ENCODE results near the gene VSIG4. TPM values are rescaled to one million over a fixed set of nuclear protein-coding genes. Genes with fewer than 3 reads are reported as not detected.

Gene VSIG4
- total RNA-seq, 2 experiments from 2014 or later: not detected

DNA sequence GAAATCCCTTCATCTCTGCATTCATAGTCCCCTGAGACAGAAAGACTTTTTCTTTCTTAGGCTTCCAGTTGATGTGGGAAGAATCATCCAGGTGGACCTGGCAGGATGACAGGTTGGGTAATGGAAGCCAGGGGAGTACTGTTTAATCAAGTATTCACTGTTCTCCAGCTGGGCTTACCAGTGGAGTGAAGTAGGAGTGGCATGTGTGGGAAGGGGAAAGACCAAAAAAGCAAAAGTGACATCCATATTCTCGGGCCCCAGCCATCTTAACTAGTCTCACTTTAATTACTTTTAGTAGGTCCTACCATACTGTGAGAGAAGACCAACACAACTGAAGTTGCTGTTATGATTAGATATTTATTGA, 18.5 kb downstream of the VSIG4 start:
- Mint-ChIP-seq H3K27ac (peak overlapping the region; percentile 67), H3K36me3 (ENCODE audit: low read depth) (peaks cover 36% of the 10 kb centered on the region), H3K4me3 (no peak overlapping the region), H3K9me3 (no peaks in the 10 kb centered on the region), H3K27me3 (no peaks in the 10 kb centered on the region), H3K4me1 (peaks cover 60% of the 10 kb centered on the region)
- no peak for DNase-seq
- ChIA-PET POLR2A (no interaction called here), CTCF (interaction anchor here (1.0 to 1.1 kb wide), 2 partner anchors 299 to 439 kb away, joined by 3 to 4 read pairs; no protein-coding TSS in a partner anchor)

DNA sequence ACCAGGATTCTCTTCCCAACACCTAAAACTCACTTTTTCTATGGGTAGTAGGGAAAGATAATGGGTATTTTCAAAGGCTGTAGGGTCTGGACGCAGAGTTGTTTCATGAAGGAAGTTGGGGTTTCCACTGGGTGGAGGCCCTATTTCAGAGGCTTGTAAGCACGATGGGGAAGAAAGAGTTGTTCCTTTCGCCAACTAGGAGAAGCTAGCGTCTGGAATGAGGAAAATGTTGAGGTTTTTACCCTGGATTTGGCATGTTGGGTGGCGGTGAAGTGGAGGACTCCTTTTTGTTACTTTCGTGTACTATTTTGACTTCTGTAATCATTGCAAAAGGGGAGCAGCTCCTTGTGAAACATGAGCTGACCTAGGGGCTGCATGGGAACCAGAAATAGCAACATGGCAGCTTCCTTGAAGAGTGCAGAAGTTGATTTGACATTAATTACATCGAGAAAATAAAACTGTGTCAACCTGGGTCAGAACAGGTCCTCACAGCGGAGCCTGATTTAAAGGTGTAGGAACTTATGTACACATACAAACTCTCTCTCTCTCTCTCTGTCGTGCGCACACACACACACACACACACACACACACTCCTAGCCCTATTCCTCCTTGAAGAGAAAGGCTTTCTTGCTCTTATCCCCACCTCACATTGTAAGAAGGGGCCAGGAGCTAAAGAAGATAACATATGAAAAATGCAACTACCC, 19.1 kb downstream of the VSIG4 start:
- POLR2A ChIA-PET: interaction anchor here (0.8 kb wide), 1 partner anchor 92 kb away, joined by 3 read pairs; no protein-coding TSS in a partner anchor
- DNase-seq: no peak
- Mint-ChIP-seq H3K4me3 (no peak overlapping the region), H3K9me3 (no peaks in the 10 kb centered on the region), H3K27me3 (no peaks in the 10 kb centered on the region), H3K4me1 (peaks cover 64% of the 10 kb centered on the region), H3K36me3 (ENCODE audit: low read depth) (peaks cover 37% of the 10 kb centered on the region), H3K27ac (peak overlapping the region; percentile 67)
- CTCF ChIA-PET: interaction anchor here (1.0 to 1.1 kb wide), 2 partner anchors 10 to 439 kb away, joined by 4 read pairs; no protein-coding TSS in a partner anchor

DNA sequence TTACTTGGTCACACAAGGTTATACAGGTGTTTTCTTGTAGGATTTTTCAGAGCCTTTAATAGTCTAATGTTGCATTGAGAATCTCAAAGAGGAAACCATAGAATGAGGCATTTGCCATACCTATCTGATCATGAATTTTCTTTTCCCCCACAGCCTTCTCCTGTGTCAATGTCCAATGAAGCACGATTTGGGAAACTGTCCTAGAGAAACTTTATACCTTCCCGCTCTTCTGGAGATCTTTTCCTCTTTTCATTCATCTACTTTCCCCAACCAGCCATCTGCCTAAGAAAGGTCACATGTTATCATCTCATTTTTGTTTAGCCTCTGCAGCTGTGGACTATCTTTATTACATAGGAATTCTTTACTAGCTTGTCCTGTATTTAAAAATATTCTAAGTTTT, 19.9 kb downstream of the VSIG4 start:
- H3K4me3 Mint-ChIP-seq: no peak overlapping the region
- H3K27me3 Mint-ChIP-seq: no peaks in the 10 kb centered on the region
- ChIA-PET POLR2A (no interaction called here), CTCF (interaction anchor here (1.1 kb wide), 1 partner anchor 11 kb away, joined by 4 read pairs; no protein-coding TSS in a partner anchor)
- H3K27ac Mint-ChIP-seq: no peak overlapping the region
- no peaks in the 10 kb centered on the region for H3K9me3 Mint-ChIP-seq
- no peak for DNase-seq
- peaks cover 37% of the 10 kb centered on the region for H3K36me3 Mint-ChIP-seq (ENCODE audit: low read depth)
- peaks cover 69% of the 10 kb centered on the region for H3K4me1 Mint-ChIP-seq

DNA sequence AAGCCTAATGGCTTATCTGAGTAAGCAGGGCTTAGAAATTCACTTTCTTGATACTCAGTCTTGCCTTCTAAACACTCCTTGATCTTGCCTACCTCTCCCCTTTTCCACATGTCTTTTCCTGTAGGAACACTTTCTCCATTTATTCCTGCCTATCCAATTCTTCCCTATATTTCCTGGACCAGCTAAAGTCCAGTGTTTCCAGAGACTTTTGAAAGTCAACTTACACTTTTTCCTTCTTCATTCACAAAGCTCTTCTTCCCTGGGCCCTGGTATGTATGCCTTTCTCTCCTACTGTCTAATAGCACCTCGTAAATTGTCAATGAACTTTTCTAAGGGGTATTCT, 20.6 kb downstream of the VSIG4 start:
- Mint-ChIP-seq H3K4me3 (no peak overlapping the region), H3K4me1 (peaks cover 76% of the 10 kb centered on the region), H3K27ac (no peak overlapping the region), H3K9me3 (no peaks in the 10 kb centered on the region), H3K36me3 (ENCODE audit: low read depth) (peaks cover 37% of the 10 kb centered on the region), H3K27me3 (no peaks in the 10 kb centered on the region)
- no peak for DNase-seq
- ChIA-PET CTCF (no interaction called here), POLR2A (no interaction called here)

DNA sequence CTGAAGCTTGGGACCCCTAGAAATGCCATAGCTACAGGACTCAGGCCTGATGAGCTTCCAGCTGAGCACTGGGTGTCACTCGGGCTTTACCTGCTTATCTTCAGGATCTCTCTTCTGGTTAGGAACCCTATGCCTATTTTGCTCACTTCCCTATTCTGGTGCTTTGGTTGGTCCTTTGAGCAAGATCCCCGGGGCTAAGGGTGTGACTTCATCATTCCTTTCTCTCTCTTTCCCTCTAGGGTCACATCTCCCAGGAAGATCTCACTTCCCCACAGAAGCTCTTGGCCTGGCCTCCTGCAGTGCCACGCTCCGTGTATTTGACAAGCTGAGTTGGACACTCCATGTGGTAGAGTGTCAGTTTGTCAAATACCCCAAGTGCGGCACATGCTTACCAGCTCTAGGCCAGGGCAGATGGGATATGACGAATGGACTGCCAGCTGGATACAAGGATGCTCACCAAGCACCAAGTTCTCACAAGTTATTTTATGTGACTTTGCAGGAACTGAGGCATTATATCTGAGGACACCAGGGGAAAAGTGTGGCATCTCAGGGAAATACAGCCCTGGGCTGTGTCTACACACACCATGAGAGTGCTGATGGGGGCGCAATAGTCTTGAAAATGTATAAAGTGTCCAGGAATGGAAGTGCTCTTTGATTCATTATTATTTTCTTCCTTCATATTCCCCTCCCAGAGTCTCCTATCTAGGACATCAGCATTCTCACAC, 21.1 kb downstream of the VSIG4 start:
- POLR2A ChIA-PET: interaction anchor here (1.3 to 1.6 kb wide), 3 partner anchors 13 to 350 kb away, joined by 3 to 6 read pairs (median 4); no protein-coding TSS in a partner anchor
- CTCF ChIA-PET: interaction anchor here (1.9 to 2.2 kb wide), 2 partner anchors 12 to 32 kb away, joined by 6 to 10 read pairs; no protein-coding TSS in a partner anchor
- H3K36me3 Mint-ChIP-seq (ENCODE audit: low read depth): peaks cover 38% of the 10 kb centered on the region
- H3K4me1 Mint-ChIP-seq: peaks cover 81% of the 10 kb centered on the region
- no peak overlapping the region for H3K27ac Mint-ChIP-seq
- H3K9me3 Mint-ChIP-seq: no peaks in the 10 kb centered on the region
- no peak for DNase-seq
- no peak overlapping the region for H3K4me3 Mint-ChIP-seq
- no peaks in the 10 kb centered on the region for H3K27me3 Mint-ChIP-seq

DNA sequence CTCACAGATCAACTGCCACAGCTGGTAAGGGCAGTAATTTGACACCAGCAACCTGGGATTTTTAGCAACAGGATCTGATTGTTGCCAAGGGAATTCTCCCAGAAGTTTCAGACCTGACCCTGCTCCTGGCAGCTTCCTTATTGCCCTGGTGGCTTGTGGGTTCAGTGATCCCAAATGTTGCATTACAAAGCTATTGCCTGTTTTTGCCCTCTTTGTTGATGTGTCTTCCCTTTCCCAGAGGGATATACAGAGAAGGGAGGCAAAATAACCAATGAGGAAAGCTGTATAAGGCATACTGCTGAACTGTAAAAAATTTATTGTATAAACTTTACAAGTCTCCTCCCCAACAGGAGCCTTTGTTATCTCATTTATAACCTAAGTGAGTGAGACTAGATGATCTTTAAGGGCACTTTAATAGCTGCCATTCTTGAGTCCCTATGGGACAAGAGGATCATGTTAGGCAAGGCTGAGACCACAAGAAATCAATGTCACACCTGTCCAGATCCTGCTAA, 22.2 kb downstream of the VSIG4 start:
- Mint-ChIP-seq H3K4me3 (peak overlapping the region; percentile 68), H3K9me3 (no peaks in the 10 kb centered on the region), H3K27me3 (no peaks in the 10 kb centered on the region), H3K4me1 (peaks cover 89% of the 10 kb centered on the region), H3K36me3 (ENCODE audit: low read depth) (peaks cover 42% of the 10 kb centered on the region), H3K27ac (peak overlapping the region; percentile 85)
- POLR2A ChIA-PET: interaction anchor here (0.9 to 1.7 kb wide), 5 partner anchors 9 to 349 kb away, joined by 3 to 6 read pairs (median 4); no protein-coding TSS in a partner anchor
- DNase-seq: no peak
- CTCF ChIA-PET: interaction anchor here (1.9 to 2.2 kb wide), 2 partner anchors 13 to 31 kb away, joined by 6 to 10 read pairs; no protein-coding TSS in a partner anchor

DNA sequence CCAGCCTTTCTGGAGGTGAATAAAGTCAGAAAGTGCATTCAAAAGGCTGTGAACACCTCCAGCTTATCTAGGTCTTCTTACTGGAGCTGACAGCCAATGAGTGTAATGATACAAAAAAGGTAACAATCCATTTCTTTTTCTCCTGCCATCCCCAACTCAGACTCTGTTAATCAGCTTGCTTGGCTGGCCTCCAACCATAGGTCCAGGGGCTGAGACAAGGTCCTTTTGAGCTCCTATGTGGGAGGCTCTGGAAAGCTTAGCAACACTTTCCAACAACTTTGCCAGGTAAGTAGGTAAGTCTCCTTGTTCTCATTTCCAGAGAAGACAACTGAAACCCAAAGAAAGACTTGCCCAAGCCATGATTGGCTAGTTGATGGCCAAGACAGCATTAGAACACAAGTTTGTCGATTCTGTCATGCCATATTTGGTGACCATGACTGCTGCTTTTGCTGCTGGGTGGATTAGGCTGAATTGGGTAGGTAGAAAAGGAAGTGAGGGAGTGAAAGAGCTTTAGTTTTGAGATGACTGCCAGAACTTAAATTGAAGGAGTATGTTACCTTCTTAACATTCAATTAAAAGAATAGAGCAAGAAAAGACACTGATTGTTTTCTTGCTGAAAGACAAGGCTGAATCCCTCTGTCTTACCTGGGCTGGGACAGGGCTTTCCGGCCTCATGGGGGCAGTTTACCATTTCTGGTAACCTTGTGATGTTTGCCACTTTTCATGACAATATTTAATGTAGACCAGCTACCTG, 22.8 kb downstream of the VSIG4 start:
- H3K4me1 Mint-ChIP-seq: peaks cover 94% of the 10 kb centered on the region
- peak overlapping the region; percentile 85 for H3K27ac Mint-ChIP-seq
- DNase-seq: no peak
- CTCF ChIA-PET: interaction anchor here (0.9 to 2.2 kb wide), 4 partner anchors 9 to 30 kb away, joined by 3 to 10 read pairs (median 5); no protein-coding TSS in a partner anchor
- POLR2A ChIA-PET: interaction anchor here (0.8 to 1.7 kb wide), 7 partner anchors 9 to 361 kb away, joined by 3 to 6 read pairs (median 3); no protein-coding TSS in a partner anchor
- H3K36me3 Mint-ChIP-seq (ENCODE audit: low read depth): peaks cover 46% of the 10 kb centered on the region
- H3K4me3 Mint-ChIP-seq: peak overlapping the region; percentile 68
- no peaks in the 10 kb centered on the region for H3K9me3 Mint-ChIP-seq
- no peaks in the 10 kb centered on the region for H3K27me3 Mint-ChIP-seq

DNA sequence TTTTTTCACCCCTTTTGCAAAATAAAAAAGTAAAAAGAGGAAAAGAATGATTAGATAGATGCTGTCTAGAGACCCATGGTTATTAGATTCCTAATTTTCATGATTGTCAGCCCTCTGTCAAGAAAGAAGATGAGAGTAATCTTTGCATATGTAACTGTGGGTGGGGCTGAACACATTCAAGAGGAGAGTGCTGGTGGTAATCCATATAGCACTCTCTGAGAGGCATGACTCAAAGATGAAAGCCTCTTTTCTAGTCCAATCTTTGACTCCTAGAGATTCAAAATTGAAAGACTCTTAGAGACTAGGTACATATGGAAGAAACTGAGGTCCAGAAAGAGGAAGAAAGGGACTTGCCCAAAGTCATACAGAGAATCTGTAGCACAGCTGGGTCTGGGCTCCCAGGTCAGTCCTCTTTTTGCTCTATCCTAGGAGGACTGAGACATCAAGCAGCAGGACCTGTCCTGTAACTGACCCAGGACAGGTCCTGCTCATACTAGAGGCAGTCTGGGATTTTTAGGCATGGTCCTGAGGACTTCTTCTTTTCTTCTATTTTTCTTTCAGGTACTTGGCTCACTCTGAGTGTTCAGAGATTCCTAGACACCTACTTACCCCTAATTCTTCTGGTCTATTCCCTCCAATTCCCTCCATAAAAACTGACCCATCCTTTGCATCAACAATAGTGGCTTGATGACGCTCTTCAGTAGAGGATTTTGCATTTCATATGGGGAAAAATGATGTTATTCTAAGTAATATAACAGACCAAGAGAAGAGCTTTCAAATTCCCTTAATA, 23.8 kb downstream of the VSIG4 start:
- no peak for DNase-seq

DNA sequence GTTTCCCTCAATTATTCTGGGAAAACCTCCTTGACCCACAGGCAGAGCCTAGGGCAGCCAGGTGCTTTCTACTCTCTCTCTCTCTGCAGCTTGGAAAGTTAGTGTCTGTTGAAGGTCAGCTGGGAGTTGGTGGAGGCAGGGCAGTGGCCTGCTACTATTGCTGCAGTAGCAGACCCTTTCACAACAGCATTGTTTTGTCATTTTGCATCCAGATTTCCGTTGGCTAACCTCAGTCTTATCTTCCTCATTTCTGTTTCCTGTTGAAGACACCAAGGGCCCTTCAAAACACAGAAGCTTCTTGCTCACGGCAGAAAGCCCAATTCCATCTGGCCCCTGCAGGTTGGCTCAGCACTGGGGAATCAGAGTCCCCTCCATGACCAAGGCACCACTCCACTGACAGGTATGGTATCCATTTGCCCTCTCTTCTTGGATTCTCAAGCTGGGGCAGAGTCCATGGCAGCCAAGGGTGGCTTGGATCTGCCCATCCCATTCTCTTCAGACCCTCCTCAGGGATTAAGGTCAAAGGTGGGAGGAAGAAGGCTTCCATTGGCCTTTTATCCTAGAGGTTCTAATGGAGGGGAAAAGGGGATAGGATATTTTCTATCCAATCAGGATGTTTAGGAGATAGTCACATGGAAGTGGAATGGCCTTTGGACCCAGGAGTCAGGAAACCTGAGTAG, 24.6 kb downstream of the VSIG4 start:
- H3K27ac Mint-ChIP-seq: peak overlapping the region; percentile 85
- peak overlapping the region; percentile 68 for H3K4me3 Mint-ChIP-seq
- ChIA-PET CTCF (interaction anchor here (1.4 kb wide), 1 partner anchor 10 kb away, joined by 5 read pairs; no protein-coding TSS in a partner anchor), POLR2A (interaction anchor here (0.8 to 1.3 kb wide), 2 partner anchors 9 to 23 kb away, joined by 3 to 7 read pairs; no protein-coding TSS in a partner anchor)
- H3K9me3 Mint-ChIP-seq: no peaks in the 10 kb centered on the region
- peaks cover 40% of the 10 kb centered on the region for H3K36me3 Mint-ChIP-seq (ENCODE audit: low read depth)
- peaks cover 93% of the 10 kb centered on the region for H3K4me1 Mint-ChIP-seq
- no peaks in the 10 kb centered on the region for H3K27me3 Mint-ChIP-seq
- peak; percentile 39 for DNase-seq

More for the DNA sequence above, 23.8 kb downstream of the VSIG4 start:
- Mint-ChIP-seq H3K9me3 (no peaks in the 10 kb centered on the region), H3K27me3 (no peaks in the 10 kb centered on the region), H3K4me3 (peak overlapping the region; percentile 68), H3K4me1 (peaks cover 95% of the 10 kb centered on the region), H3K27ac (peak overlapping the region; percentile 85), H3K36me3 (ENCODE audit: low read depth) (peaks cover 39% of the 10 kb centered on the region)
- ChIA-PET CTCF (interaction anchor here (0.9 to 2.2 kb wide), 3 partner anchors 10 to 15 kb away, joined by 3 to 10 read pairs (median 4); no protein-coding TSS in a partner anchor), POLR2A (interaction anchor here (0.8 to 1.7 kb wide), 4 partner anchors 10 to 360 kb away, joined by 3 to 6 read pairs (median 3); no protein-coding TSS in a partner anchor)

DNA sequence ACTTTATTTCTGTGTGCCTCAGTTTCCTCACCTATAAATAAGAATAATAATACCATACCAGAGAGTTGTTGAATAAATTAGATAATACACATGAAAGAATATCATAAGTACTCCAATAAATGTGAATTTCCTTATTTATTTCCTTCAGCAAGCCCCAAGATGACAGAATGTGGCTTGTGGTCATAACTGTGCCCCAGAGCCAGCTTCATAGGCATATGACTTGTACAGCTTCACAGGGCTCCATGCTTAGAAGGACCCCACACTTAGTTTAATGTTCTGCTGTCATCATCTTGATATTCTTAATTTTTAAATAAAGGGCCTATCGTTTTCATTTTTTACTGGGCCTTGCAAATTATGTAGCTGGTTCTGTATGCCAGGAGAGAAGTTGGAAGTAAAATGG, 25.3 kb downstream of the VSIG4 start:
- no peaks in the 10 kb centered on the region for H3K9me3 Mint-ChIP-seq
- peak overlapping the region; percentile 68 for H3K4me3 Mint-ChIP-seq
- DNase-seq: no peak
- H3K36me3 Mint-ChIP-seq (ENCODE audit: low read depth): peaks cover 36% of the 10 kb centered on the region
- H3K4me1 Mint-ChIP-seq: peaks cover 87% of the 10 kb centered on the region
- H3K27ac Mint-ChIP-seq: peak overlapping the region; percentile 85
- no peaks in the 10 kb centered on the region for H3K27me3 Mint-ChIP-seq
- POLR2A ChIA-PET: interaction anchor here (1.3 kb wide), 1 partner anchor 9 kb away, joined by 7 read pairs; no protein-coding TSS in a partner anchor
- CTCF ChIA-PET: interaction anchor here (1.4 kb wide), 1 partner anchor 9 kb away, joined by 5 read pairs; no protein-coding TSS in a partner anchor

DNA sequence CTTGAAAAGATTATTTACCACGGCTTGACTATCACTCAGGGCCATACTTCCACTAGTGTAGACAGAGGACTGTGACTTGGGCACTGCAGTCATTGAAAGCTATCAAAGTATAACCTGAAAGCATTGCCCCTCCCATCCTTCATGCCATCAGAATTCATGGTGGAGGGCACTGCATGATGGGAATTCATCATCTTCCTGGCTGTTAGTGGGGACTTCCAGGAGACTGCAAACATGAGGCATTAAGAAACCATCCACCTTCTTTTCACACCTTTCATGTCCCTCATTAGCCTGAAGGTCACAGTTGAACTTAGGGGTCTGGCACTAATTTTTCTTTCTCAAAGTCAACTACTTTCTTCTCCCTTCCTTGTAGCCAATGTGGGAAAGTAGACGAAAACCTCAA, 25.8 kb downstream of the VSIG4 start:
- ChIA-PET CTCF (interaction anchor here (1.4 kb wide), 1 partner anchor 9 kb away, joined by 5 read pairs; no protein-coding TSS in a partner anchor), POLR2A (interaction anchor here (0.6 to 1.3 kb wide), 2 partner anchors 8 to 88 kb away, joined by 3 to 7 read pairs; no protein-coding TSS in a partner anchor)
- Mint-ChIP-seq H3K4me1 (peaks cover 82% of the 10 kb centered on the region), H3K27ac (no peak overlapping the region), H3K4me3 (no peak overlapping the region), H3K9me3 (no peaks in the 10 kb centered on the region), H3K27me3 (no peaks in the 10 kb centered on the region), H3K36me3 (ENCODE audit: low read depth) (peaks cover 31% of the 10 kb centered on the region)
- DNase-seq: no peak
